WTC11 (cell line): ENCODE measurements around the gene TMPRSS3. TPM values are rescaled to one million over a fixed set of nuclear protein-coding genes. Genes with fewer than 3 reads are reported as not detected.
A peak's percentile ranks its signal among the peaks of the same experiment; 100 is the strongest.

Experiments used
- ATAC-seq: fragments of 200-7000 bp; cut with Tn5 transposase; 2 replicates; pipeline ENCODE4 v1.10.0; 2021; ENCODE audit warnings: mild to moderate bottlenecking, moderate library complexity
- CTCF ChIA-PET: fragments of 300-600 bp; sonication (Branson Sonifier 250); formaldehyde crosslinking; loops from one replicate; lab custom pipeline; 2021; ENCODE audit warnings: antibody characterized with exemption; lab: Charles Lee
- POLR2A ChIA-PET: fragments of 350-600 bp; sonication (Branson Sonifier 250); formaldehyde crosslinking; loops from one replicate; lab custom pipeline; 2021; ENCODE audit warnings: antibody characterized with exemption; lab: Charles Lee
- DNase-seq: peaks from one replicate; pipeline ENCODE4 v3.0.0; 2021; ENCODE audit warnings: low spot score
- H3K27ac Mint-ChIP-seq: 2 replicates; pipeline ENCODE4 v1.8.0; 2021; ENCODE audit warnings: mixed read lengths
- H3K27me3 Mint-ChIP-seq: 2 replicates; pipeline ENCODE4 v1.8.0; 2021; ENCODE audit warnings: low read depth, mild to moderate bottlenecking, moderate library complexity, mixed read lengths
- H3K36me3 Mint-ChIP-seq: 2 replicates; pipeline ENCODE4 v1.8.0; 2021; ENCODE audit warnings: mixed read lengths
- H3K4me1 Mint-ChIP-seq: 2 replicates; pipeline ENCODE4 v1.8.0; 2022; ENCODE audit warnings: mixed read lengths
- H3K4me3 Mint-ChIP-seq: 2 replicates; pipeline ENCODE4 v1.8.0; 2021; ENCODE audit warnings: mild to moderate bottlenecking, moderate library complexity, mixed read lengths
- H3K9me3 Mint-ChIP-seq: 2 replicates; pipeline ENCODE4 v1.8.0; 2021; ENCODE audit warnings: mixed read lengths
- AFF4 ChIP-seq: sonication (generic); formaldehyde crosslinking; IDR thresholded peaks from 2 replicates; pipeline ENCODE4 v1.8.1; 2023; ENCODE audit warnings: mild to moderate bottlenecking, missing genetic modification reagents, borderline replicate concordance
- ATF2 ChIP-seq: sonication (generic); formaldehyde crosslinking; IDR thresholded peaks from 2 replicates; pipeline ENCODE4 v1.8.1; 2022; ENCODE audit warnings: low read depth, missing genetic modification reagents, borderline replicate concordance
- ELF4 ChIP-seq: sonication (generic); formaldehyde crosslinking; IDR thresholded peaks from 2 replicates; pipeline ENCODE4 v1.8.1; 2022; ENCODE audit warnings: low read depth, mild to moderate bottlenecking, moderate library complexity, missing genetic modification reagents
- FOXK1 ChIP-seq: sonication (generic); formaldehyde crosslinking; IDR thresholded peaks from 2 replicates; pipeline ENCODE4 v1.8.0; 2022; ENCODE audit warnings: mild to moderate bottlenecking, moderate library complexity, missing genetic modification reagents
- HMGXB4 ChIP-seq: sonication (generic); formaldehyde crosslinking; IDR thresholded peaks from 2 replicates; pipeline ENCODE4 v1.8.1; 2023; ENCODE audit warnings: mild to moderate bottlenecking, moderate library complexity, missing genetic modification reagents
- IRF1 ChIP-seq: sonication (generic); formaldehyde crosslinking; IDR thresholded peaks from 2 replicates; pipeline ENCODE4 v1.8.0; 2023; ENCODE audit warnings: missing genetic modification reagents
- MYBL2 ChIP-seq: sonication (generic); formaldehyde crosslinking; IDR thresholded peaks from 2 replicates; pipeline ENCODE4 v1.8.1; 2023; ENCODE audit warnings: mild to moderate bottlenecking, moderate library complexity, missing genetic modification reagents
- RORB ChIP-seq: fragments of 250-450 bp; sonication (Bioruptor Pico); IDR thresholded peaks from 2 replicates; pipeline ENCODE4 v1.9.0; 2021; ENCODE audit warnings: mild to moderate bottlenecking
- TEAD4 ChIP-seq: sonication (generic); formaldehyde crosslinking; IDR thresholded peaks from 2 replicates; pipeline ENCODE4 v1.8.0; 2022; ENCODE audit warnings: mild to moderate bottlenecking, missing genetic modification reagents
- TP53 ChIP-seq: sonication (generic); formaldehyde crosslinking; IDR thresholded peaks from 2 replicates; pipeline ENCODE4 v1.8.1; 2023; ENCODE audit warnings: mild to moderate bottlenecking, missing genetic modification reagents
- ZBTB21 ChIP-seq: sonication (generic); formaldehyde crosslinking; IDR thresholded peaks from 2 replicates; pipeline ENCODE4 v1.8.1; 2023; ENCODE audit warnings: mild to moderate bottlenecking, missing genetic modification reagents, borderline replicate concordance
- ZNF219 ChIP-seq: sonication (generic); formaldehyde crosslinking; IDR thresholded peaks from 2 replicates; pipeline ENCODE4 v1.8.0; 2023; ENCODE audit warnings: missing genetic modification reagents, mild to moderate bottlenecking, borderline replicate concordance
- ZNF532 ChIP-seq: fragments of 250-450 bp; sonication (Bioruptor Pico); IDR thresholded peaks from 2 replicates; pipeline ENCODE4 v1.9.0; 2021; ENCODE audit warnings: mild to moderate bottlenecking, borderline replicate concordance
- ZNF671 ChIP-seq: fragments of 250-450 bp; sonication (Bioruptor Pico); IDR thresholded peaks from 2 replicates; pipeline ENCODE4 v1.8.0; 2021; ENCODE audit warnings: mild to moderate bottlenecking
- total RNA-seq: library from RNA; stranded (reverse); gene quantifications from 3 replicates; pipeline ENCODE4 v1.2.3, GENCODE V29; 2021

TMPRSS3 gene
- total RNA-seq, 1 experiment from 2014 or later = 0.39 TPM

GRCh38 chr21:42375506-42375905 lies 20.3 kb downstream of the TMPRSS3 start:
- POLR2A ChIA-PET = interaction anchor here (1.1 kb wide), 1 partner anchor 13 kb away, joined by 3 read pairs; no protein-coding TSS in a partner anchor
- TF ChIP-seq ELF4 (CRISPR knock-in tag) = no peak
- no peak for TF ChIP-seq IRF1 (CRISPR knock-in tag)
- TF ChIP-seq MYBL2 (CRISPR knock-in tag) = no peak
- TF ChIP-seq ZBTB21 (CRISPR knock-in tag) = no peak
- TF ChIP-seq ZNF532 (CRISPR knock-in tag) = no peak
- TF ChIP-seq AFF4 (CRISPR knock-in tag) = no peak
- TF ChIP-seq HMGXB4 = no peak
- H3K4me1 Mint-ChIP-seq = peaks cover 12% of the 10 kb centered on the region
- DNase-seq = no peak
- no peaks in the 10 kb centered on the region for H3K36me3 Mint-ChIP-seq
- no peak overlapping the region for H3K27ac Mint-ChIP-seq
- ATAC-seq = no peak
- no peak overlapping the region for H3K4me3 Mint-ChIP-seq
- no peaks in the 10 kb centered on the region; the same call in 1 of the 2 replicates for H3K27me3 Mint-ChIP-seq
- no peaks in the 10 kb centered on the region for H3K9me3 Mint-ChIP-seq
- CTCF ChIA-PET = interaction anchor here (0.6 to 1.2 kb wide), 5 partner anchors 9 to 92 kb away, joined by 3 to 6 read pairs (median 3); no protein-coding TSS in a partner anchor

GRCh38 chr21:42374864-42375499 lies 20.9 kb downstream of the TMPRSS3 start:
- no peaks in the 10 kb centered on the region for H3K36me3 Mint-ChIP-seq
- ATAC-seq (peak; percentile 55), DNase-seq (no peak)
- no peaks in the 10 kb centered on the region; the same call in 1 of the 2 replicates for H3K27me3 Mint-ChIP-seq
- H3K4me1 Mint-ChIP-seq = peaks cover 12% of the 10 kb centered on the region
- H3K4me3 Mint-ChIP-seq = no peak overlapping the region
- TF ChIP-seq ZNF671 (CRISPR knock-in tag) (no peak), RORB (CRISPR knock-in tag) (no peak), ZNF219 (CRISPR knock-in tag) (no peak), TEAD4 (CRISPR knock-in tag) (no peak), ATF2 (CRISPR knock-in tag) (no peak), FOXK1 (CRISPR knock-in tag) (no peak), ZNF532 (CRISPR knock-in tag) (no peak), TP53 (no peak)
- H3K9me3 Mint-ChIP-seq = no peaks in the 10 kb centered on the region
- CTCF ChIA-PET = interaction anchor here (0.6 to 1.9 kb wide), 7 partner anchors 10 to 92 kb away, joined by 3 to 8 read pairs (median 4); no protein-coding TSS in a partner anchor
- H3K27ac Mint-ChIP-seq = no peak overlapping the region
- POLR2A ChIA-PET = interaction anchor here (1.1 kb wide), 1 partner anchor 14 kb away, joined by 3 read pairs; no protein-coding TSS in a partner anchor
